GM21786 (cell line): ENCODE measurements around the gene HOXC12.

Experiments
- ATAC-seq: cut with Tn5 transposase; IDR thresholded peaks from one replicate; pipeline ENCODE4 v1.9.1; 2021; ENCODE audit not compliant: unreplicated experiment

The HOXC12 gene

DNA sequence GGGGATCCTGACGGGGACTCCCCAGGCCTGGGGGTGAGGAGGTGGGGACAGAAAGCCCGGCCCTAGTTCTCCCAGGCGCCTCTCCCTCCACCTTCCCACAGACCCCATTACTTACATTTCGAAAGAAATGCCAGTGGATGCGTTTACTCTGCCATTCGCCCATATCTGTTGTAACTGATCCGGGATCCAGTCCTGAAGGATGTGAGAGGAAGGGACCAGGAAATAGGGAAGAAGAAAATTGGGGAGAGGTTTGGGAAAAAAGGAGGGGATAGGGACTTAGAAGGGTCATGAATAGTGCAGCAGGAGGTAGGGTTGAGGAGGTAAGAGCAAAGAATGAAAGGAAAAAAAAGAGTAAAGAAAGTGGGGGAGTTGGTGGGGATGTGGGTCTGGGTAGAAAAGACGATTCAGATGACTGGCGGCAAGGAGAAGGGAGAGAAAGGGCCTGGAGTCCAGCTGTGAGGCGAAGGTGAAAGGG lies 1.1 kb downstream of the HOXC12 start:
- ATAC-seq = no peak

DNA sequence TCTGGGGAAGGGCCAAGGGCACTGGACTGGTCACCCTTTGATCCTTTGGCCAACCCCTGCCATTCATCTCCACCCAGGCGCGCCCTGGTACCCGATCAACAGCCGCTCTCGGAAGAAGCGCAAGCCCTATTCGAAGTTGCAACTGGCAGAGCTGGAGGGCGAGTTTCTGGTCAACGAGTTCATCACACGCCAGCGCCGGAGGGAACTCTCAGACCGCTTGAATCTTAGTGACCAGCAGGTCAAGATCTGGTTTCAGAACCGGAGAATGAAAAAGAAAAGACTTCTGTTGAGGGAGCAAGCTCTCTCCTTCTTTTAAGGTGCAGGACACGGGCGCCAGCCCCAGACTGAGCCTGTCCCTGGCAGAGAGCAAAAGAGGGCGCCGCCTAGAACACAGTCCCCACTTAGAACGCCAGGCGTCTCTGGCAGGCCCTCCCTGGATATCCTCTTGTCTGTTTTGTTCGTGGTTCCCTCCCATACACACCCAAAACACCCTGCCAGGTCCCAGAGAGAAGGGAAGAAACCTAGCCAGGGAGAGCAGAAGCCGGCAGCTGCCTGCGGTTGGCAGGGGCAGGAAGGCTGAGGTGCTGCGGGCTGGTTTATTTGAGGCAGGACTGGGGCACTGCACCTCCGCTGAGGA lies 1.7 kb downstream of the HOXC12 start:
- ATAC-seq = no peak

GRCh38 chr12:53956914-53957536 lies 2.3 kb downstream of the HOXC12 start:
- ATAC-seq = no peak

GRCh38 chr12:53958128-53958527 lies 3.4 kb downstream of the HOXC12 start:
- ATAC-seq = no peak

GRCh38 chr12:53959314-53959713 lies 4.6 kb downstream of the HOXC12 start:
- ATAC-seq = no peak

GRCh38 chr12:53960187-53961024 lies 5.7 kb downstream of the HOXC12 start:
- ATAC-seq = no peak

DNA sequence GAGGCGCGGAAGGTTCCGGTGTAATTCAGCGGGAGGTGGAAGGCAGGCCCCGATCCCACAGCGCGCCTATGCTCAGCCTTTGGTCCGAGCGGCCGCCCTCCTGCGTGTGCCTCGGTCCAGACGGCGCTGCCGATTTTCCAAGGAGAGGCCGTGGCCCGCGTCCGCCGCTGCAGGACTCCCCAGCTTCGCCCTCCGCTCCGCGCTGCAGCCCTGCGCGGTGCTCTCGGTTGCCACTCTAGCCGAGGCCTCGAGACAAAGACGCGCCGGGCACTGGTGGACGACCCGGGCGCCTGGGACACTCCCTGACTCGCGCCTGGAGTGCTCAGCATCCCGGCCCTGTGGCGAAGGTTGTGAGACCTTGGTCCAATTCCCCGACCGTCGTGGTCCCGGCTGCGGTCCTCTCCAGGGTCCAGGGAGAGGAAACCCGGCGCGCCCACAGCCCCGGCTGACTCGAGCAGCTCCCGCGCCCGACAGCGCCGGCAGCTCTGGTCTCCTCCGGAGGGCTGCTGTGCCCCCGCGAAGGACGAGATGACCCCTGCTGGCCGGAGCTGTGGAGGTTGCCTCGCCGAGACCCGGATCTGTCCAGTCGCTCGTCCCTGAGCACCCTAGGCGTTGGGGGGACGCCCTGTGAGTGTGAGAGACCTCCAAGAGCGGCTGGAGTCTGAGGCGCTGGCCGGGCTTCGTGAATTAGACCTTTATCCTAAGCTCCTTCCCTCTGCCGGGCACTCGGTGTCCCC lies 6.5 kb downstream of the HOXC12 start:
- ATAC-seq = no peak

DNA sequence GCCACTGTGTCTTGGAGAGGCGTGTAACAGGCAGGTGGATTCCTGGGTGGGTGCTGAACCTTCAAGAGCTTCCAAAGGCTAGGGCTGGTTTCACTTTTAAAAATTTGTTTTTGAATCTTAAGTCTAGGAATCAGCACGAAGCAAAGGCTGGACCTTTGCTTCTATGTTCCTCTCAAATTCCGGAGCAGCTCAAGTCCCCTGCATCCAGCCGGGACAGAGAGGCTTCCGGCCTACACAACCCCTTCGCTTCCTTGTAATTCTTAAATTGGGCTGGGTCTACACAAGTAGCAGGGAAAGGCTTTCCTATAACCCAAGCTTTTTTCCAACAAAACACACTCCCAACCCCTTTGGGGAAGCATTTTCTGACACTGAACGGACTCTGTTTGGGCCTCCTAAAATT lies 8.3 kb downstream of the HOXC12 start:
- no peak for ATAC-seq

- ATAC-seq = no peak
These were observed 9.0 kb downstream of the HOXC12 start for GRCh38 chr12:53963434-53964314.

DNA sequence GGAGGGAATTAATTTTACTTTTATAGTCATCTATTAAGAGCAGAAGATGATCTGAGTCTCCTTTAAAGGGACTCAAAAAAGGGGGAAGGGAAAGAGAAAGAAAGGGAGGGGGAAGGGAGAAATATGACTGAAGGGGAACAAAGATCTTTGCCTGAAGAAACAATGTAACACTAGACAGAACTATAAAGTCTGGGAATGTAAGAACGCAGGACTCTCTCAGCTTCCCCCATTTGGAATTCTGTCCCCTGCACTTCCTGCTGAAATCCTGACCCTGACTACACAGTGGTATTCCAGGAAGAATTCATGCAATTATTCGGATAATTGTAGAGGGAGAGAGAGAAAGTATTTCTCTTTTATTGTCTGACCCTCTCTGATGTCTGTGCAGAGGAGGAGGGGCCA lies 9.6 kb downstream of the HOXC12 start:
- ATAC-seq = no peak

GRCh38 chr12:53965281-53966084 lies 10.8 kb downstream of the HOXC12 start:
- no peak for ATAC-seq

GRCh38 chr12:53966085-53966384 lies 11.3 kb downstream of the HOXC12 start:
- no peak for ATAC-seq

GRCh38 chr12:53966385-53967133 lies 11.9 kb downstream of the HOXC12 start:
- no peak for ATAC-seq

GRCh38 chr12:53967421-53967925 lies 12.8 kb downstream of the HOXC12 start:
- no peak for ATAC-seq

- no peak for ATAC-seq
These were observed 13.8 kb downstream of the HOXC12 start for GRCh38 chr12:53968214-53969127.

DNA sequence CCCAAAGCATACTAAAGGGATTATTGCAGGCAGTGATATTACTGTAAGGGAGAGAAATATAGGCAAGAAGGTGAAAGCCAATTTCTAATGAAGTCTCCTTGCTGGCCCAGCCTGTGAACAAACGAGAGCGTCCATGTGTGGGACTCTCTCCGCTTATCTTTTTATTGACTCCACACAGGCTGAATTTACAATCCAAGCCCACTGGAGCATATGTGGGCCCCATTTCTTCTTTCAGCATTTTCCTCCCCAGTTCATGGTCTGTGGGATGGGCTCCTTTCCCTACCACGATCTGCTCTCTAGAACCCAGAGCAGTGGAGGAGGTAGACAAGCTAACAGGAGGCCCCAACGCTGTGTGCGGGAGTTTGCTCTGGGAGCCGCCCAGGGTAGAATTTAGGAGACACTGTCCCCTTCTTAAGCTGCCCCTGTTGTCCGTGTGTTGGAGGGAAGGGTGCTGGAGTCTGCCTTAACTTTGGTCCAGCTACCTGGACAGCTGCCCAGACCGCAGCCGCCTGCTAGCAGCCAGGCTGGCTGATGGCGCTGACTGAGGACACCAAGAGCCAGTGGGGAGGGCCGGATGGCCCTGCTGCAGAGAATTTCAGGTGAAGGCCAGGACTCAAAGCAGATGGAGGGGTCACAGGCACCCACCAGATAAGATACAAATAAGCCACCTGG lies 15.0 kb downstream of the HOXC12 start:
- ATAC-seq = no peak

DNA sequence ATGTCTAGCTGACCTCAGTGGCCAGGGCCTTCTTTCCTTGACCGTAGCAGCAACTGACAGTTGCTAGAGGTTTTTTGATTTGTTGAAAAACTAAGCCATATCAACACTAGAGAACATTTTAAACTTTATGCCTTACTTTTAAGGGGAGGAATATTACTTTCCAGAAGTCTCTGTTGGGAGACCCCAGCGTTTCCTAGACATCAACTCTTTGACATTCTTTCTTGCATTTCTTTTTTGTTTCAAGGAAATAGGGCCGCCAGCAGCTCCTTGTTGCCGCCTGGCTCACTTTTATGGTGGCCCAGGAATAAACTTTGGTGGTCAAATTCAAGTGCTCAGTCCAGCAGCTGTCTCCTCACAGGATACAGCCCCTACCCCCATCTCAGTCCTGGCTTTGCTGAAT lies 15.7 kb downstream of the HOXC12 start:
- no peak for ATAC-seq
